Neural crest cell (in vitro differentiated cells): ENCODE measurements around the gene GABRR3. TPM values are rescaled to one million over a fixed set of nuclear protein-coding genes. Genes with fewer than 3 reads are reported as not detected.

Source experiments
- DNase-seq: peaks from one replicate; pipeline ENCODE4 v3.0.0; 2021; ENCODE audit warnings: low read depth, mixed read lengths, low spot score
- H3K27ac Mint-ChIP-seq: one replicate; pipeline ENCODE4 v1.8.0; 2021; ENCODE audit warnings: mild to moderate bottlenecking, mixed read lengths; ENCODE audit not compliant: unreplicated experiment
- H3K27me3 Mint-ChIP-seq: 2 replicates; pipeline ENCODE4 v1.8.0; 2021; ENCODE audit warnings: low read depth, mild to moderate bottlenecking, mixed read lengths
- H3K36me3 Mint-ChIP-seq: 2 replicates; pipeline ENCODE4 v1.8.0; 2021; ENCODE audit warnings: low read depth, mild to moderate bottlenecking, mixed read lengths
- H3K4me1 Mint-ChIP-seq: 2 replicates; pipeline ENCODE4 v1.8.0; 2021; ENCODE audit warnings: mixed read lengths
- H3K4me3 Mint-ChIP-seq: one replicate; pipeline ENCODE4 v1.8.0; 2021; ENCODE audit warnings: mild to moderate bottlenecking, mixed read lengths
- H3K9me3 Mint-ChIP-seq: 2 replicates; pipeline ENCODE4 v1.8.0; 2021; ENCODE audit warnings: mixed read lengths
- total RNA-seq: library from RNA; stranded (reverse); gene quantifications from 2 replicates; pipeline ENCODE4 v1.2.1, GENCODE V29; 2021
- TF ChIP-seq, protein P1 (sequence below): fragments of 200-600 bp; sonication (generic); conservative IDR thresholded peaks from 2 replicates; pipeline ENCODE4 v1.5.0; 2021; ENCODE audit warnings: antibody characterized with exemption, mild to moderate bottlenecking

Gene GABRR3
- total RNA-seq, 1 donor from 2014 or later: not detected

DNA sequence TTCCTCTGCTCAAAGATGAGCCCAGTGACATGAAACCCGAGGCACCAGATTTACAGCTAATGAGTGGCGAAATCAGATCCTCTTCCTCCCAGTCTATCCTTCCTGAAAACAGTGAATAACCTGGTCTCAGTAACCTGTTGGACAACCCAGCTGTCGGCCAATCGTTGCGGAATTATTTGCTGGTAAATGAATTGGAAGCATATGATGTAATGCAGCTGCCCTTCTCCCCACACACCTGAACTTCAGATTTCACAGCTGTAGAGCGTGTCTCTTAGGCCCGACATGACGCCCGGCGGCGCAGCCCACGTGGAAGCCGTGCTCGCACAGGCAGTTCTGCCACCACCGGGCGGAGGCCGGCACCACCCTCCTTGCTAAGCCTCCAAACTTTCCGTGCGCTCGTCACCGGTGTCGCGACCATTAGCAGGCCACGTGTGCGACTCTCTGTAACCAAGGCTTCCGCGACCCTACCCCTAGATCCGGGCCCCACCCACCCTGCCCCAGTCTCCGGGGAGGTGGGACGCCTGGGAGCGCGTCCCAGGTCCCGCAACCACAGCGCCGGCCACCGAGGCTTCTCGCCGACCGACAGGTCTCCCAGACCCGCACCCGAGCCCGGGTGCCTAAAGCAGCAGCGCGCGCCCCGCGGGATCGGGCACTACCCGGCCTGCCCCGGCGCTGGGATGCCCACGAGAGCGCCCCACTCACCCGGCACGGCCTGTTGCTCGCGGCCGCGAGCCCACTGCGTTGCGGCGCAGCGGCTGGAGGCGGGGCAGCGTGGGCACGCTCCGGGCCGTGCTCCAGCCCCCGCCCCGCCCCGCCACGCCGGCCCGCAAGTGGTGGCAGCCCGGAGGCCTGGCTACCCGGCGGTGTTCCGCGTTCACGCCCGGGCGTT lies 63.2 kb downstream of the GABRR3 start, which contains the start of gene RIOX2:
TSS of gene RIOX2 (minus strand) at position 753 of the 889 bp plus-strand sequence. CDS start 4,838 bp downstream, outside the sequence.
- Mint-ChIP-seq H3K9me3 (no peaks in the 10 kb centered on the region), H3K4me3 (peak within 1 kb of the TSS; percentile 93), H3K4me1 (peaks cover 24% of the 10 kb centered on the region), H3K27ac (peak within 1 kb of the TSS; percentile 80), H3K36me3 (peaks cover 2% of the 10 kb centered on the region), H3K27me3 (peaks cover 2% of the 10 kb centered on the region)
- TF ChIP-seq, protein P1, sequence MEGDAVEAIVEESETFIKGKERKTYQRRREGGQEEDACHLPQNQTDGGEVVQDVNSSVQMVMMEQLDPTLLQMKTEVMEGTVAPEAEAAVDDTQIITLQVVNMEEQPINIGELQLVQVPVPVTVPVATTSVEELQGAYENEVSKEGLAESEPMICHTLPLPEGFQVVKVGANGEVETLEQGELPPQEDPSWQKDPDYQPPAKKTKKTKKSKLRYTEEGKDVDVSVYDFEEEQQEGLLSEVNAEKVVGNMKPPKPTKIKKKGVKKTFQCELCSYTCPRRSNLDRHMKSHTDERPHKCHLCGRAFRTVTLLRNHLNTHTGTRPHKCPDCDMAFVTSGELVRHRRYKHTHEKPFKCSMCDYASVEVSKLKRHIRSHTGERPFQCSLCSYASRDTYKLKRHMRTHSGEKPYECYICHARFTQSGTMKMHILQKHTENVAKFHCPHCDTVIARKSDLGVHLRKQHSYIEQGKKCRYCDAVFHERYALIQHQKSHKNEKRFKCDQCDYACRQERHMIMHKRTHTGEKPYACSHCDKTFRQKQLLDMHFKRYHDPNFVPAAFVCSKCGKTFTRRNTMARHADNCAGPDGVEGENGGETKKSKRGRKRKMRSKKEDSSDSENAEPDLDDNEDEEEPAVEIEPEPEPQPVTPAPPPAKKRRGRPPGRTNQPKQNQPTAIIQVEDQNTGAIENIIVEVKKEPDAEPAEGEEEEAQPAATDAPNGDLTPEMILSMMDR: no peak
- DNase-seq: peak; percentile 41

DNA sequence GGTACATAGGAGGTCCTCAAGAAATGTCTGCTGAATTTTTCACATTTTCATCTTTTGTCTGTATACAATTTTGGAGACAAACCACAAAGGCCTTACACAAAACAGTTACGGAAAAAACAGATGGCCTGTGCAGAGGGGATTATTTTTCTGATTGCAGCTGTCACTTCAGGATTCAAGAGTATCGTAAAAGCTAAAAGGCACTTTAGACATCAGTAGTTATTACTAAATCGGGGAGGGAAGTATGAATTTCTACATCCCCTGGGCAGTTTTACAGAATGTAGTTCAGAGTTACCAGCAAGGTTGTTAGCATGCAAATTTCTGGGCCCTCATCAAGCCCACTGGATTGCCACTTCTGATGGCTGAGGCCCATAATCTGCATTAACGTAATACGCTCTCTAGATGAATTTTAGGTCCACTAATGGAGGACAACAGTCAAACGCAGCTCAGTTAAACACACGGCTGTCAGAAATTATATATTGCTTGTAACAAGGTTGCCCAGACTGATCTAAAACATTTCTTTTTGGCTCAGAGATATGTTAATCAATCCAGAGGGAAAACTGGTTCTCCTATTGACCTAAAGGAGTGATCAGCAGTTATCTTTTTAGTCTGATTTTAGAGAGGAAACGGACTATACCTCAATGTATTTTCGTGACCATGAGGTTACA lies 64.0 kb downstream of the GABRR3 start:
- DNase-seq: no peak
- H3K27me3 Mint-ChIP-seq: peaks cover 2% of the 10 kb centered on the region
- H3K9me3 Mint-ChIP-seq: no peaks in the 10 kb centered on the region
- no peak overlapping the region for H3K27ac Mint-ChIP-seq
- TF ChIP-seq, protein P1: no peak
- peaks cover 2% of the 10 kb centered on the region for H3K36me3 Mint-ChIP-seq
- peaks cover 24% of the 10 kb centered on the region for H3K4me1 Mint-ChIP-seq
- peak overlapping the region; percentile 93 for H3K4me3 Mint-ChIP-seq

- no peak for DNase-seq
- Mint-ChIP-seq H3K4me1 (peaks cover 24% of the 10 kb centered on the region), H3K27me3 (peaks cover 2% of the 10 kb centered on the region), H3K4me3 (peak overlapping the region; percentile 93), H3K27ac (no peak overlapping the region), H3K9me3 (no peaks in the 10 kb centered on the region), H3K36me3 (peaks cover 2% of the 10 kb centered on the region)
- TF ChIP-seq, protein P1: no peak
Measured at GRCh38 chr3:97970156-97970555, 65.0 kb downstream of the GABRR3 start.

DNA sequence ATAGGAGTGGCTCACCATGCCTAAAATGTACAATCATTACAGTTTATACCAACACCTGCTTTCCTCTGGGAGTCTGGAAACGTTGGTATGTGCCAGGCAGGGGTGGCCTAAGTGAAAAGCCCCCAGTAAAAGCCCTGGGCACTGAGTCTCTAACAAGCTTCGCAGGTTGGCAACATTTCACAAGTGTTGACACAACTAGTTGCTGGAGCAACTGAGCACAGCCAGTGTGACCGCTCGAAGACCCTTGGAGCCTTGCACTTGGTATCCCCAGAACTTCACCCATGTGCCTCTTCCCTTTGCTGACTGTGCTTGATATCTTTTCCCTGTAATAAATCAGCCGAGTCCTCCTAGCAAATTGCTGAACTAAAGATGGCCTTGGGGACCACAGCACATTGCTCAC lies 65.6 kb downstream of the GABRR3 start:
- H3K4me1 Mint-ChIP-seq: peaks cover 24% of the 10 kb centered on the region
- no peaks in the 10 kb centered on the region for H3K9me3 Mint-ChIP-seq
- TF ChIP-seq, protein P1: no peak
- peaks cover 2% of the 10 kb centered on the region for H3K36me3 Mint-ChIP-seq
- no peak for DNase-seq
- H3K27me3 Mint-ChIP-seq: peaks cover 2% of the 10 kb centered on the region
- no peak overlapping the region for H3K27ac Mint-ChIP-seq
- no peak overlapping the region for H3K4me3 Mint-ChIP-seq

- no peak overlapping the region for H3K27ac Mint-ChIP-seq
- no peaks in the 10 kb centered on the region for H3K9me3 Mint-ChIP-seq
- peaks cover 24% of the 10 kb centered on the region for H3K4me1 Mint-ChIP-seq
- DNase-seq: no peak
- H3K4me3 Mint-ChIP-seq: no peak overlapping the region
- H3K36me3 Mint-ChIP-seq: peaks cover 5% of the 10 kb centered on the region
- TF ChIP-seq, protein P1: peak; percentile 7
- peaks cover 2% of the 10 kb centered on the region for H3K27me3 Mint-ChIP-seq
Measured at GRCh38 chr3:97968376-97968775, 66.7 kb downstream of the GABRR3 start.
